ENCODE data around the gene ARHGEF28.

Gene ARHGEF28

GRCh38 chr5:73674669-73675004 lies 48.6 kb downstream of the ARHGEF28 start:
- H3K4me3 ChIP-seq (ENCODE audit: low read depth, low read length), result no peak overlapping the region
- TF ChIP-seq MYC (IDR thresholded peaks at IDR 0.05; ENCODE audit: low read depth, low read length), result no peak
- TF ChIP-seq, protein P1, sequence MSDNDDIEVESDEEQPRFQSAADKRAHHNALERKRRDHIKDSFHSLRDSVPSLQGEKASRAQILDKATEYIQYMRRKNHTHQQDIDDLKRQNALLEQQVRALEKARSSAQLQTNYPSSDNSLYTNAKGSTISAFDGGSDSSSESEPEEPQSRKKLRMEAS (IDR thresholded peaks at IDR 0.05; ENCODE audit: low read depth, low read length), result no peak
- DNase-seq (ENCODE audit: low read depth), result no peak

DNA sequence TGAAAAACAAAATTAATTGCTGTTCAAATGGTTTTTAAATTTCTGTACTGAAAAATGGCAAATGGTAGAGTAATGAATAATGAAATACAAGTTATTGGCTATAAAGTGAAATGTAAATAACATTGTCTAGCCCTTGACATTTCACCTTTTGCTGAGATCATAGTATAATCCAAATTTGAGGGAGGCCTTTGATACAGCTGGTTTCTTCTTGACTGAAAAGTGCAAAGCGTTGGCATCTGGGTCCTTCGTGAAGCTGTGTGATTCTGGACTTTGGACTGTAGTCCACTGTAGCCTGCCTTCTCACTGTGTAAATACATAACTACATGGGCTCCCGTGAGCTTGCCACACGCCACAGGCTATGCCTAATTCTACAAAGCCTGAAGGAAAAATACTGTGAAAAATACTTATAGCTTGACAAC lies 52.3 kb downstream of the ARHGEF28 start:
- no peak overlapping the region for H3K4me3 ChIP-seq (ENCODE audit: low read depth, low read length)
- no peak for DNase-seq (ENCODE audit: low read depth)
- TF ChIP-seq, protein P1 (IDR thresholded peaks at IDR 0.05; ENCODE audit: low read depth, low read length), result no peak
- no peak for TF ChIP-seq MYC (IDR thresholded peaks at IDR 0.05; ENCODE audit: low read depth, low read length)

GRCh38 chr5:73678807-73679206 lies 52.8 kb downstream of the ARHGEF28 start:
- no peak overlapping the region for H3K4me3 ChIP-seq (ENCODE audit: low read depth, low read length)
- no peak for TF ChIP-seq CTCF (IDR thresholded peaks at IDR 0.05; ENCODE audit: low read depth, low read length)
- TF ChIP-seq, protein P1 (IDR thresholded peaks at IDR 0.05; ENCODE audit: low read depth, low read length), result no peak
- TF ChIP-seq POLR2A (IDR thresholded peaks at IDR 0.05; ENCODE audit: extremely low read depth, insufficient read length), result no peak
- TF ChIP-seq MYC (IDR thresholded peaks at IDR 0.05; ENCODE audit: low read depth, low read length), result no peak
- DNase-seq (ENCODE audit: low read depth), result no peak

DNA sequence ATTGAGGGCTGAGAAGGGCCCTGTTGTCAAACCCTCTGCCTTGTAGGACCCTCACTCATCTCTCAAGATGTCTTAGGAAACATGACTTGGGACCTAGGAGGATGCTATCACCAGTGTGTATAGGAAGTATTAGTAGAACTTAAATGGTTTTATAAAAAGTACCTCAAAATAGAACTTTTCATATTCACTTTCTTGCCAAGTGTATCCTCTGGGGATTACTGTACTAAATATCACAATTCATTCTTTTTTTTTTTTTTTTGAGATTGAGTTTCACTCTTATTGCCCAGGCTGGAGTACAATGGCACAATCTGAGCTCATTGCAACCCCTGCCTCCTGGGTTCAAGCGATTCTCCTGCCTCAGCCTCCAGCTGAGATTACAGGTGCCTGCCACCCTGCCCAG lies 56.2 kb downstream of the ARHGEF28 start:
- TF ChIP-seq MYC (IDR thresholded peaks at IDR 0.05; ENCODE audit: low read depth, low read length), result no peak
- TF ChIP-seq, protein P1 (IDR thresholded peaks at IDR 0.05; ENCODE audit: low read depth, low read length), result no peak
- no peak for TF ChIP-seq POLR2A (IDR thresholded peaks at IDR 0.05; ENCODE audit: extremely low read depth, insufficient read length)
- no peak for TF ChIP-seq CTCF (IDR thresholded peaks at IDR 0.05; ENCODE audit: low read depth, low read length)
- DNase-seq (ENCODE audit: low read depth), result no peak
- no peak overlapping the region for H3K4me3 ChIP-seq (ENCODE audit: low read depth, low read length)

DNA sequence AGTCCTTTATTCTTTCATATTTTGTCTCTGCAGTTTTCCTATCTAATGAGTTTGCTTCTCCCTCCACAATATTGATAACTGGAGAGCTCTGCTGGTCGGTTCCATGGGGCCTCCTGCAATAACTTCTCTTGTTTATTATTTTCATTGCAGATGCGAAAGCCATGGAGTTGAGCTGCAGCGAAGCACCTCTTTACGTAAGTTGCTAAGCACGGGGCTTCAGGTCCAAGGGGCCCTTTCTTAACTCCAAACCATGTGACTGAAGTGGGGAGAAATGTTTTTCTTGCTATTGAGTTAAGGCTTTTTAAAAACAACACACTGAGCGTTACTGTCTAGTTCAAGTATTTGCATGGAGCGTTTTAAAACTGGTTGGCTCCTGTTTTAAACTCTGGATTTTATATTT lies 58.7 kb downstream of the ARHGEF28 start:
- no peak overlapping the region for H3K4me3 ChIP-seq (ENCODE audit: low read depth, low read length)
- no peak for TF ChIP-seq CTCF (IDR thresholded peaks at IDR 0.05; ENCODE audit: low read depth, low read length)
- no peak for TF ChIP-seq MYC (IDR thresholded peaks at IDR 0.05; ENCODE audit: low read depth, low read length)
- TF ChIP-seq, protein P1 (IDR thresholded peaks at IDR 0.05; ENCODE audit: low read depth, low read length), result no peak
- TF ChIP-seq POLR2A (IDR thresholded peaks at IDR 0.05; ENCODE audit: extremely low read depth, insufficient read length), result no peak
- no peak for DNase-seq (ENCODE audit: low read depth)

GRCh38 chr5:73686912-73687311 lies 60.9 kb downstream of the ARHGEF28 start:
- DNase-seq (ENCODE audit: low read depth), result no peak
- TF ChIP-seq POLR2A (IDR thresholded peaks at IDR 0.05; ENCODE audit: extremely low read depth, insufficient read length), result no peak
- TF ChIP-seq CTCF (IDR thresholded peaks at IDR 0.05; ENCODE audit: low read depth, low read length), result no peak
- TF ChIP-seq MYC (IDR thresholded peaks at IDR 0.05; ENCODE audit: low read depth, low read length), result no peak
- TF ChIP-seq, protein P1 (IDR thresholded peaks at IDR 0.05; ENCODE audit: low read depth, low read length), result no peak
- H3K4me3 ChIP-seq (ENCODE audit: low read depth, low read length), result no peak overlapping the region

DNA sequence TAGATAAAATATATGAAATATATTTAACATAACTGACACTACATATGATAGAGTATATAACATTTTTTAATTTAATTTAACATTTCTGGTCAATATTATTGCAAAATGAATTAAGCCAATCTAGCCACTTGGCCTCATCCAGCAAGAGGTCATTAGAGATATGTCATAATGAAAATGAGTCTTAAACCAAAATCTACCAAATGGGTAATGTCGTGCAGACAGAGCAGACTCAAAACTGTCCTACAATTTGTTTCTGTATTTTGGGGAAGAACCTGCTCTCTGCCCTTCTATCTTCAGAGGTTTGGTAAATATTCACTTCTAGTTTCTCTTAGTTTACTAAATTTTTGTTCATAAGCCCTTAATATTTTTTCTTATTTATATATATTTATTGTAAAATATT lies 61.4 kb downstream of the ARHGEF28 start:
- H3K4me3 ChIP-seq (ENCODE audit: low read depth, low read length), result no peak overlapping the region
- no peak for DNase-seq (ENCODE audit: low read depth)
- TF ChIP-seq, protein P1 (IDR thresholded peaks at IDR 0.05; ENCODE audit: low read depth, low read length), result no peak
- TF ChIP-seq CTCF (IDR thresholded peaks at IDR 0.05; ENCODE audit: low read depth, low read length) (no peak), POLR2A (IDR thresholded peaks at IDR 0.05; ENCODE audit: extremely low read depth, insufficient read length) (no peak), MYC (IDR thresholded peaks at IDR 0.05; ENCODE audit: low read depth, low read length) (no peak)

Data from NB4 (cell line).